ENCODE data around the gene SHC2.

SHC2 gene, protein sequence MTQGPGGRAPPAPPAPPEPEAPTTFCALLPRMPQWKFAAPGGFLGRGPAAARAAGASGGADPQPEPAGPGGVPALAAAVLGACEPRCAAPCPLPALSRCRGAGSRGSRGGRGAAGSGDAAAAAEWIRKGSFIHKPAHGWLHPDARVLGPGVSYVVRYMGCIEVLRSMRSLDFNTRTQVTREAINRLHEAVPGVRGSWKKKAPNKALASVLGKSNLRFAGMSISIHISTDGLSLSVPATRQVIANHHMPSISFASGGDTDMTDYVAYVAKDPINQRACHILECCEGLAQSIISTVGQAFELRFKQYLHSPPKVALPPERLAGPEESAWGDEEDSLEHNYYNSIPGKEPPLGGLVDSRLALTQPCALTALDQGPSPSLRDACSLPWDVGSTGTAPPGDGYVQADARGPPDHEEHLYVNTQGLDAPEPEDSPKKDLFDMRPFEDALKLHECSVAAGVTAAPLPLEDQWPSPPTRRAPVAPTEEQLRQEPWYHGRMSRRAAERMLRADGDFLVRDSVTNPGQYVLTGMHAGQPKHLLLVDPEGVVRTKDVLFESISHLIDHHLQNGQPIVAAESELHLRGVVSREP

DNA sequence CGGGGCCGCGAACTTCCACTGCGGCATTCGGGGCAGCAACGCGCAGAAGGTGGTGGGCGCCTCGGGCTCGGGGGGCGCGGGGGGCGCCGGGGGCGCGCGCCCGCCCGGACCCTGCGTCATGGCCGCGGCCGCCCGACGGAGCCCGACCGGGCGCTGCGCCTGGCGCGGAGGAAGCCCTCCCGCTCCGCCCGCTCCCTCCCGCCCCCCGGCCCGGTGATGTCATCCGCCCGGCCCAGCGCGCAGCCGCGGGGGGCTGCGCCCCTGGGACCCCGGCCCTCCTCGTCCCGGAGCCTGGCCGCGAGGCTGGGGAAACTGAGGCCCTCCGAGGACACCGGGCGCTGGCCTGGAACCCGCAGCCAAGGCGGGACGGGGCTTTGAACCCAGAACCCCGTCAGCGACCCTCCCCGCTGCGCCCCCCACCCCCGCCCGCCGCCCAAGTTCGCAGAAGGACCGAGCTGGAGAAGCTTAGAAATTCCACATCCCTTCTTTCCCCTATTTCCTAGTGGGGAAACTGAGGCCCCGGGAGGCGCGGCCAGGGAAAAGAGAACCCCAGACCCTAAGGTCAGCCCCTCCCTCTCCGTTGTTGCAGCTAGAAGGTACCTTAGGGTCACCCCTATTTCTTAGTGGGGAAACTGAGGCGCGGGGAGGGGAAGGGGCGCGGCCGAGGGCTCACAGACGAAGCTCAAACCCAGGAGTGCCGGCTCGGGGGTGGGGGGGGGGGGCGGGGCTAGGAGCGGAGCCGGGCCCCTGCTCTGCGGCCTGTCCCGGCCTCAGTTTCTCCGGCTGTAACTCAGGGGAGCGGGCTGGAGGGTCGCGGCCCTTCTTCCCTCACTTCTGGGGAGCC, at the start of gene SHC2:
SHC2 (minus strand) TSS at position 157 of the 844 bp plus-strand sequence; CDS start at position 120, 37 bp downstream.
- no peaks in the 10 kb centered on the region for H3K9me2 ChIP-seq (replicated peaks; ENCODE audit: control insufficient read depth, low read length)
- H3K27ac ChIP-seq (ENCODE audit: low read depth, low read length), result no peak within 1 kb of the TSS
- no peaks in the 10 kb centered on the region for H4K20me1 ChIP-seq (ENCODE audit: control insufficient read depth, insufficient read depth, low read depth, low read length)
- H3K4me3 ChIP-seq (ENCODE audit: low read length), result no peak within 1 kb of the TSS
- no peaks in the 10 kb centered on the region for H3K36me3 ChIP-seq (ENCODE audit: control insufficient read depth, low read length)
- H3K9me3 ChIP-seq (ENCODE audit: control insufficient read depth, insufficient read depth, low read length), result peaks cover 25% of the 10 kb centered on the region; the same call in 1 of the 2 replicates
- no peak within 1 kb of the TSS for H3K4me2 ChIP-seq (ENCODE audit: low read length)
- TF ChIP-seq, protein P1, sequence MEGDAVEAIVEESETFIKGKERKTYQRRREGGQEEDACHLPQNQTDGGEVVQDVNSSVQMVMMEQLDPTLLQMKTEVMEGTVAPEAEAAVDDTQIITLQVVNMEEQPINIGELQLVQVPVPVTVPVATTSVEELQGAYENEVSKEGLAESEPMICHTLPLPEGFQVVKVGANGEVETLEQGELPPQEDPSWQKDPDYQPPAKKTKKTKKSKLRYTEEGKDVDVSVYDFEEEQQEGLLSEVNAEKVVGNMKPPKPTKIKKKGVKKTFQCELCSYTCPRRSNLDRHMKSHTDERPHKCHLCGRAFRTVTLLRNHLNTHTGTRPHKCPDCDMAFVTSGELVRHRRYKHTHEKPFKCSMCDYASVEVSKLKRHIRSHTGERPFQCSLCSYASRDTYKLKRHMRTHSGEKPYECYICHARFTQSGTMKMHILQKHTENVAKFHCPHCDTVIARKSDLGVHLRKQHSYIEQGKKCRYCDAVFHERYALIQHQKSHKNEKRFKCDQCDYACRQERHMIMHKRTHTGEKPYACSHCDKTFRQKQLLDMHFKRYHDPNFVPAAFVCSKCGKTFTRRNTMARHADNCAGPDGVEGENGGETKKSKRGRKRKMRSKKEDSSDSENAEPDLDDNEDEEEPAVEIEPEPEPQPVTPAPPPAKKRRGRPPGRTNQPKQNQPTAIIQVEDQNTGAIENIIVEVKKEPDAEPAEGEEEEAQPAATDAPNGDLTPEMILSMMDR (IDR thresholded peaks at IDR 0.05; ENCODE audit: low read depth, low read length, poor library complexity, severe bottlenecking), result no peak
- no peak for TF ChIP-seq EZH2phosphoT487 (IDR thresholded peaks at IDR 0.05; ENCODE audit: borderline replicate concordance, low read length)
- no peaks in the 10 kb centered on the region for H3F3A ChIP-seq (ENCODE audit: control insufficient read depth, insufficient read depth)
- no peaks in the 10 kb centered on the region for H3K4me1 ChIP-seq (ENCODE audit: control insufficient read depth, low read length)
- H3K27me3 ChIP-seq (ENCODE audit: control insufficient read depth, low read length), result no peaks in the 10 kb centered on the region
- no peaks in the 10 kb centered on the region for H3K79me2 ChIP-seq (ENCODE audit: control insufficient read depth, low read length)

DNA sequence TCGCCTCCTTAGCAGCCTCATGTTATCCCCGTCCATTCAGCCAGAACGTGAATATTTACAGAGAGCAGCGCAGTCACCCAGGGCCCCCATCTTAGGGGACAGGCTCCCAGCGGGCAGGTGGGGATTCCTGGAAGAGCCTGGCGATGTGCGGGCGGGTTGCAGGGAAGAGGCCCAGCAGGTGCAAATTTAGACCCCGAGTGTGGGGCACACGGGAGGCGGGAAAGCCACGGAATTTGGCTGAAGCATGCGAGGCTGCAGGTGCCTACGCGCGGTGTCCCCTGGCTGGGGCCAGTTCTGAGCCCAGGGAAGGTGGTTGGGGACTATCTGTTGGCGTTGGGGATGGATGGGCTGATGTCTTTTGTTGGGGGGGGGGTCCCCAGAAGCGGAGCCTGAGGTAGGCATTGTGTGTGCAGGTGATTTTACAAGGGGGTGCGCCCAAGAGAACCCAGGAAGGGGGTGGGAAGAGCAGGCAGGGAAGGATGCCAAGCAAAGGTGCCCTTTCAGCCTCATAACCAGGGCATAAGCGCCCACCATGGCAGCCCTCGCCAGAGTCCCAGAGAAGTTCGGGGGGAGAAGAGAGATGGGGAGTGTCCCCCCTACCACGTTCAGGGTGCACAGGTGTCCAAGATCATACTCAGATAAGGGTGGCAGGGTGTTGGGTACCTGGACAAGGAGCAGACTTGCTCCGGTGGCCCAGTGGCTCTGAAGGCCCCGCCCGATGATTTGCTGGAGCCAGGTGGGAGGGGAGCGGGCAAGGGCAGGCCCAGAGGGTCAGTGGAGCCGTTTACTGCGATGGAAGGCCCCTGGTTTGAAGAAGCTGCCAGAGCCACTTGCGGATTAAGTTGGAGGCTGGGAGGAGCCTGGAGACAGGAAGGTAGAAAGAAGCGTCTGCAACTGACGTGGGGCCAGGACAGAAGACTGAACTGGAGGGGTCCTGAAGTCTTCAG, 47.6 kb upstream of the SHC2 start:
- Histone ChIP-seq H3K9me2 (replicated peaks; ENCODE audit: control insufficient read depth, low read length) (no peaks in the 10 kb centered on the region), H3K9me3 (ENCODE audit: control insufficient read depth, insufficient read depth, low read length) (no peaks in the 10 kb centered on the region), H3K79me2 (ENCODE audit: control insufficient read depth, low read length) (peaks cover 20% of the 10 kb centered on the region), H3K4me2 (ENCODE audit: low read length) (peak overlapping the region; percentile 94), H3K27ac (ENCODE audit: low read depth, low read length) (no peak overlapping the region), H3F3A (ENCODE audit: control insufficient read depth, insufficient read depth) (peaks cover 2% of the 10 kb centered on the region; the same call in 1 of the 2 replicates), H3K36me3 (ENCODE audit: control insufficient read depth, low read length) (peaks cover 6% of the 10 kb centered on the region; the same call in 1 of the 2 replicates), H4K20me1 (ENCODE audit: control insufficient read depth, insufficient read depth, low read depth, low read length) (no peaks in the 10 kb centered on the region), H3K4me3 (ENCODE audit: low read length) (peak overlapping the region; percentile 81), H3K27me3 (ENCODE audit: control insufficient read depth, low read length) (no peaks in the 10 kb centered on the region), H3K4me1 (ENCODE audit: control insufficient read depth, low read length) (peaks cover 33% of the 10 kb centered on the region)
- no peak for TF ChIP-seq EZH2phosphoT487 (IDR thresholded peaks at IDR 0.05; ENCODE audit: borderline replicate concordance, low read length)
- TF ChIP-seq, protein P1 (IDR thresholded peaks at IDR 0.05; ENCODE audit: low read depth, low read length, poor library complexity, severe bottlenecking), result no peak
